ENCODE results near the gene TNIK.

The TNIK gene

DNA sequence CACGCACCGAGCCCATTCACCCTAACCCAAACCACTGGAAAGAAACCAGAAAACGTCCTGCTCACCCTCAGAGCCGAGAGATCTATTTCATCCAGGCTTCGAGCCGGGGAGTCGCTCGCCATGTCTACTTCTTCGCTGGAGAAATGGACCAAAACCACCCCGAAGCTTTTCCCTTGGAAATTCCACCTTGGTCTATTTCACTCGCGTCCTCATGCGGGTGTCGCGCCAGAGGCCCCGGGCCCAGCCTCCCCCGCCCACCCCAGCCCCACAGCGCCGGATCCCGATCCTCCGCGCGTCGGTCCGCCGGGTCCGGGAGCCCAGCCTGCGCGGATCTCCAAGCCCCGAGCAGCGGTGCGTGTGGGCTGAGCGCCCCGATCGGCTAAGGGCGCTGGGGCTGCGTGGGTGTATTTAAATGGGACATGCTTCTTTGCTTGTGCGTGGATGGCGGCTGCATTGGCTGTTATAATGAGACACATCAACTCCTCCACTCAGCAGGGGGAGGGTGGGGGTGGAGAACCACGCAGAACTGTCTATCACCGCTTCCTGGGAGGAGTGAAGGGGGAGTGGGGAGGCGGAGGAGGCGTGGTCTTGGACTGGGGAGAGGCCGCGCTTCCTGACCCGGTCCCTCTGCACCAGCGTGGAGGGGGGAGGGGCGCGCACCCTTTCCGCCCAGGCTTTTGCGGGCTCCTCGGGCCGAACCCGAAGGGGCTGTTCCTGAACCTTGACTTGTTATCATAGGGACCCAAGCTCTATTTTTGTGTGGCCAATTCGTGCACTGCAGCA lies at the start of gene TNIK:
TNIK (minus strand) TSS at position 464 of the 783 bp plus-strand sequence; CDS start at position 122, 342 bp downstream.
- intact Hi-C loops (cut with DNase I; ENCODE audit: low total_unique reads) = loop anchor here (5.0 to 10.0 kb wide), 2 partner anchors 115 to 273 kb away; no protein-coding TSS in a partner anchor
- H3K4me3 ChIP-seq = peak within 1 kb of the TSS; percentile 83 to 92

DNA sequence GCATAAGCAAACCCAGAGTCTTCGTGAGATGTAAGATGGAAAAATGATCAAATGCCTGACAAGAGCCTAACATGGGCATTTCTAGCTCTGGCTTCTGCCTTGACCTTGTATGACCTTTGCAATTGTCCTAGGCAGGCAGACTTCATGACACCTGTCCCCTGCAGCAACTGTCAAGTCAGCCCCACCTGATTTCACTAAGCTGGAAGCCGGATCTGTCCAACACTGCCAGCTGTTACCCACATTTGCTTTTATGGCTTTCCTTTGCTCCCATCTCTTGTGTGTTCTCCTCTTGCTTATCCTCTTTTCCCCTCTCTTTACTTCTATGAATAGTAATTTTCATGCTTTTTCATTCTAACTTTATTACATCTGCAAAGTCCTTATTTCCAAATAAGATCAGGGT lies 48.5 kb upstream of the TNIK start:
- Histone ChIP-seq H3K27me3 (no peaks in the 10 kb centered on the region), H3K4me3 (no peak overlapping the region), H3K9me3 (no peaks in the 10 kb centered on the region), H3K27ac (no peak overlapping the region), H3K4me1 (peaks cover 0 to under 1% (median 0%) of the 10 kb centered on the region in 4 donors), H3K36me3 (no peaks in the 10 kb centered on the region)
- DNase-seq = no peak
- TF ChIP-seq, protein P1, sequence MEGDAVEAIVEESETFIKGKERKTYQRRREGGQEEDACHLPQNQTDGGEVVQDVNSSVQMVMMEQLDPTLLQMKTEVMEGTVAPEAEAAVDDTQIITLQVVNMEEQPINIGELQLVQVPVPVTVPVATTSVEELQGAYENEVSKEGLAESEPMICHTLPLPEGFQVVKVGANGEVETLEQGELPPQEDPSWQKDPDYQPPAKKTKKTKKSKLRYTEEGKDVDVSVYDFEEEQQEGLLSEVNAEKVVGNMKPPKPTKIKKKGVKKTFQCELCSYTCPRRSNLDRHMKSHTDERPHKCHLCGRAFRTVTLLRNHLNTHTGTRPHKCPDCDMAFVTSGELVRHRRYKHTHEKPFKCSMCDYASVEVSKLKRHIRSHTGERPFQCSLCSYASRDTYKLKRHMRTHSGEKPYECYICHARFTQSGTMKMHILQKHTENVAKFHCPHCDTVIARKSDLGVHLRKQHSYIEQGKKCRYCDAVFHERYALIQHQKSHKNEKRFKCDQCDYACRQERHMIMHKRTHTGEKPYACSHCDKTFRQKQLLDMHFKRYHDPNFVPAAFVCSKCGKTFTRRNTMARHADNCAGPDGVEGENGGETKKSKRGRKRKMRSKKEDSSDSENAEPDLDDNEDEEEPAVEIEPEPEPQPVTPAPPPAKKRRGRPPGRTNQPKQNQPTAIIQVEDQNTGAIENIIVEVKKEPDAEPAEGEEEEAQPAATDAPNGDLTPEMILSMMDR (IDR thresholded peaks at IDR 0.05) = no peak
- intact Hi-C loops (cut with DNase I; ENCODE audit: low total_unique reads) = no loop called here

More for the DNA sequence above, at the start of gene TNIK:
- DNase-seq = peak; percentile 92 to 94
- Histone ChIP-seq H3K36me3 (no peaks in the 10 kb centered on the region), H3K4me1 (peaks cover 0 to 25% (median 8%) of the 10 kb centered on the region in 4 donors), H3K9me3 (no peaks in the 10 kb centered on the region), H3K27me3 (no peaks in the 10 kb centered on the region), H3K27ac (peak within 1 kb of the TSS; percentile 77 to 81)
- TF ChIP-seq, protein P1 (IDR thresholded peaks at IDR 0.05) = peak; percentile 41 to 48

DNA sequence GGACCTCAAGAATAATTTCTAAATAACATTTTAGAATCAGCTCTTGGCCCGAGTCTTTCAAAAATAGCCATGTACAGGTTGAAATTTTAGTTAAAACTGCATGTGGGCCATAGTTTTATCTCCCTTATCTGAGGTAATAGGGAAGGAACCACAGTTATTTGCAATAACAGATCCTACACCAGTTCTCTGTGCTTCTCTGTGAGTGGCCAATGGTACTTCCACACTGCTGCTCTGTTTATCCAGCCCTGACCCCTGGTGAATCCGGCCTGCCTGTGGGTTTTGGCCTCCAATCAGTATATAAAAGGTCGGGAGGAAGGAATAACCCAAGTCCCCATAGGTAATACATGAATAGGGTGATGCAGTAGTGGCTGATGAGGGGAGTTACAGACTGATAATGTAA lies 48.0 kb upstream of the TNIK start:
- no peaks in the 10 kb centered on the region for H3K27me3 ChIP-seq
- no peaks in the 10 kb centered on the region for H3K9me3 ChIP-seq
- no peaks in the 10 kb centered on the region for H3K4me1 ChIP-seq
- no peaks in the 10 kb centered on the region for H3K36me3 ChIP-seq
- no peak for DNase-seq
- intact Hi-C loops (cut with DNase I; ENCODE audit: low total_unique reads) = no loop called here
- no peak overlapping the region for H3K27ac ChIP-seq
- TF ChIP-seq, protein P1 (IDR thresholded peaks at IDR 0.05) = no peak
- no peak overlapping the region for H3K4me3 ChIP-seq

DNA sequence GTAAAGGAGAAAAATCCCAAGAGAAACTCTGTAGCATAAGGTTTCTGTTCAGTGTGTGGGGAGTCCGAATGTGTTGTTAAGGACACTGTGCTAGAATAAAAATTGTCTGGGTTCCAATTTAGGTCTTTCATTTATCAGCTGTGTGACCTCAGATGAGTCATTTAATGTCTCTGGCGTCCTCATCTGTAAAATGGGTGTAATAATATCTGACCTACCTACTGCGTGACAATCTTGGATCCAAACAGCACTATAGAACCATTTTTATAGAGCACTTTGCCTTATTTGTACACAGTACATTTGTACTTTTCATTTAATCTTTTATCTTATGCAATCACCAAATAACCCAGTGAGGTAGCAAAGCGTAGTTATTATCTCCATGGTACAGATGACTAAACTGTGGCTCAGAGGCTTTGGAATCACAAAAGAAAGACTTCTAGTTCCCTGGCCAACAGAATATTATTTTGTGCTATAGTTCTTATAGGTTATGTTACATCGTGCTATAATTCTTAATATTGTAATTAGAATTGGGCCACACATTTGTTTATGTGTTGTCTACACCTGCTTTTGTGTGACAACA lies 46.6 kb upstream of the TNIK start:
- no peaks in the 10 kb centered on the region for H3K36me3 ChIP-seq
- H3K27me3 ChIP-seq = no peaks in the 10 kb centered on the region
- TF ChIP-seq, protein P1 (IDR thresholded peaks at IDR 0.05) = no peak
- no peak overlapping the region for H3K4me3 ChIP-seq
- intact Hi-C loops (cut with DNase I; ENCODE audit: low total_unique reads) = no loop called here
- no peak for DNase-seq
- H3K27ac ChIP-seq = no peak overlapping the region
- H3K4me1 ChIP-seq = no peaks in the 10 kb centered on the region
- H3K9me3 ChIP-seq = no peaks in the 10 kb centered on the region

DNA sequence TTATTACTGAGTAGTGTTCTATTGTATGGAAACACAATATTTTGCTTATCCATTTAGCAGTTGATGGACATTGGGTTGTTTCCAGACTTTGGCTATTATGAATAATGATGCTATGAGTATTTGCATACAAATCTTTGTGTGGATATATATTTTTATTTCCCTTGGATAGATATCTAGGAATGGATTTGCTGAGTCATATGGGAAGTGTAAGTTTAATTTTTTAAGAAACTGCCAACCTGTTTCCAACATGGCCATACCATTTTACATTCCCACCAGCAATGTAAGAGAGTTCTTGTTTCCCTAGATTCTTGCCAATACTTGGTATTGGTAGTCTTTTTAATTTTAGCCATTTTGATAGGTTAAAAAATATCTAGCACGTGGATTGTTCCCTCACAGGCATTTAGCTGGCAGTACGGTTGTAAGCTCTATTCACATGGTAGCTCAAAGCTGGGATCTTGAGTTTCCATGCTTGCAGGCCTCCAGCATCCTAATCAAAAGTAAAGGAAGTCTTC lies 45.7 kb upstream of the TNIK start:
- Histone ChIP-seq H3K4me1 (no peaks in the 10 kb centered on the region), H3K9me3 (no peaks in the 10 kb centered on the region), H3K36me3 (no peaks in the 10 kb centered on the region), H3K27me3 (no peaks in the 10 kb centered on the region), H3K4me3 (no peak overlapping the region), H3K27ac (no peak overlapping the region)
- TF ChIP-seq, protein P1 (IDR thresholded peaks at IDR 0.05) = no peak
- intact Hi-C loops (cut with DNase I; ENCODE audit: low total_unique reads) = no loop called here
- no peak for DNase-seq

Measured in tibial artery (tissue), 4 donors.